ENCODE results near the gene PLCB4.

The PLCB4 gene

GRCh38 chr20:9332791-9333479 is 264.0 kb downstream of the PLCB4 start:
- H4K91ac ChIP-seq (ENCODE audit: low read depth, low read length): no peak overlapping the region

GRCh38 chr20:9334866-9335265 is 266.0 kb downstream of the PLCB4 start:
- DNase-seq: no peak
- Histone ChIP-seq H2BK5ac (ENCODE audit: low read depth, low read length, poor library complexity) (no peak overlapping the region), H3K27me3 (ENCODE audit: insufficient read depth, low read length) (no peaks in the 10 kb centered on the region), H2AK5ac (ENCODE audit: low read length) (no peak overlapping the region), H3K4me2 (ENCODE audit: low read length) (no peak overlapping the region), H2BK120ac (ENCODE audit: insufficient read depth, low read length, poor library complexity) (no peak overlapping the region), H3K14ac (ENCODE audit: low read length) (no peak overlapping the region), H3K36me3 (ENCODE audit: control insufficient read depth in 1 of 2, insufficient read depth in 2 of 2, low read length in 2 of 2) (no peaks in the 10 kb centered on the region), H3K79me2 (ENCODE audit: control insufficient read depth, insufficient read depth, low read length, poor library complexity) (no peaks in the 10 kb centered on the region), H3K4ac (ENCODE audit: low read depth, low read length) (no peak overlapping the region), H3K9me3 (ENCODE audit: insufficient read depth, low read depth, low read length) (no peaks in the 10 kb centered on the region), H3K4me1 (ENCODE audit: control insufficient read depth in 1 of 2, insufficient read depth in 2 of 2, low read length in 2 of 2) (peaks cover 0 to 2% of the 10 kb centered on the region in 2 experiments), H3K79me1 (ENCODE audit: low read length) (no peaks in the 10 kb centered on the region), H4K8ac (ENCODE audit: low read depth, low read length) (no peak overlapping the region), H3K18ac (ENCODE audit: low read length) (no peak overlapping the region), H3K23ac (ENCODE audit: low read length) (no peak overlapping the region), H4K91ac (ENCODE audit: low read depth, low read length) (no peak overlapping the region), H3K9ac (ENCODE audit: low read length) (no peak overlapping the region), H3K4me3 (ENCODE audit: low read depth, low read length) (no peak overlapping the region), H3K27ac (ENCODE audit: low read depth, low read length) (no peak overlapping the region), H2AFZ (ENCODE audit: insufficient read depth, low read length, poor library complexity) (no peak overlapping the region), H2BK12ac (ENCODE audit: low read length) (no peak overlapping the region), H4K12ac (ENCODE audit: low read depth, low read length) (no peak overlapping the region)
- no CpG with 5 or more reads among the region's 3 CpGs for WGBS (ENCODE audit: extremely low coverage, insufficient coverage, insufficient read length)

More at GRCh38 chr20:9332791-9333479, 264.0 kb downstream of the PLCB4 start:
- no peak for DNase-seq
- Histone ChIP-seq H2AK5ac (ENCODE audit: low read length) (no peak overlapping the region), H3K18ac (ENCODE audit: low read length) (no peak overlapping the region), H3K27ac (ENCODE audit: low read depth, low read length) (no peak overlapping the region), H3K79me2 (ENCODE audit: control insufficient read depth, insufficient read depth, low read length, poor library complexity) (no peaks in the 10 kb centered on the region), H3K9ac (ENCODE audit: low read length) (no peak overlapping the region), H3K4me2 (ENCODE audit: low read length) (no peak overlapping the region), H4K8ac (ENCODE audit: low read depth, low read length) (no peak overlapping the region), H3K4me3 (ENCODE audit: low read depth, low read length) (no peak overlapping the region), H2AFZ (ENCODE audit: insufficient read depth, low read length, poor library complexity) (no peak overlapping the region), H3K4ac (ENCODE audit: low read depth, low read length) (no peak overlapping the region), H2BK12ac (ENCODE audit: low read length) (no peak overlapping the region), H3K27me3 (ENCODE audit: insufficient read depth, low read length) (no peaks in the 10 kb centered on the region), H3K9me3 (ENCODE audit: insufficient read depth, low read depth, low read length) (no peaks in the 10 kb centered on the region), H3K23ac (ENCODE audit: low read length) (no peak overlapping the region), H4K12ac (ENCODE audit: low read depth, low read length) (no peak overlapping the region), H3K36me3 (ENCODE audit: control insufficient read depth in 1 of 2, insufficient read depth in 2 of 2, low read length in 2 of 2) (no peaks in the 10 kb centered on the region), H3K14ac (ENCODE audit: low read length) (no peak overlapping the region), H2BK5ac (ENCODE audit: low read depth, low read length, poor library complexity) (no peak overlapping the region), H3K4me1 (ENCODE audit: control insufficient read depth in 1 of 2, insufficient read depth in 2 of 2, low read length in 2 of 2) (peaks cover 2% of the 10 kb centered on the region in 2 experiments), H2BK120ac (ENCODE audit: insufficient read depth, low read length, poor library complexity) (no peak overlapping the region), H3K79me1 (ENCODE audit: low read length) (no peaks in the 10 kb centered on the region)
- WGBS (ENCODE audit: extremely low coverage, insufficient coverage, insufficient read length): no CpG with 5 or more reads among the region's 3 CpGs

- no peak overlapping the region for H3K4ac ChIP-seq (ENCODE audit: low read depth, low read length)
- H3K9me3 ChIP-seq (ENCODE audit: insufficient read depth, low read depth, low read length): no peaks in the 10 kb centered on the region
Observed at GRCh38 chr20:9338101-9338500, 269.2 kb downstream of the PLCB4 start.

GRCh38 chr20:9339708-9340107 is 270.8 kb downstream of the PLCB4 start:
- Histone ChIP-seq H3K79me2 (ENCODE audit: control insufficient read depth, insufficient read depth, low read length, poor library complexity) (no peaks in the 10 kb centered on the region), H2AFZ (ENCODE audit: insufficient read depth, low read length, poor library complexity) (no peak overlapping the region), H4K12ac (ENCODE audit: low read depth, low read length) (no peak overlapping the region), H3K27me3 (ENCODE audit: insufficient read depth, low read length) (no peaks in the 10 kb centered on the region), H2BK12ac (ENCODE audit: low read length) (no peak overlapping the region), H3K4ac (ENCODE audit: low read depth, low read length) (no peak overlapping the region), H3K9me3 (ENCODE audit: insufficient read depth, low read depth, low read length) (no peaks in the 10 kb centered on the region), H3K9ac (ENCODE audit: low read length) (no peak overlapping the region), H3K36me3 (ENCODE audit: control insufficient read depth in 1 of 2, insufficient read depth in 2 of 2, low read length in 2 of 2) (no peaks in the 10 kb centered on the region), H3K14ac (ENCODE audit: low read length) (no peak overlapping the region), H3K27ac (ENCODE audit: low read depth, low read length) (no peak overlapping the region), H3K18ac (ENCODE audit: low read length) (no peak overlapping the region), H3K79me1 (ENCODE audit: low read length) (no peaks in the 10 kb centered on the region), H3K23ac (ENCODE audit: low read length) (no peak overlapping the region), H4K91ac (ENCODE audit: low read depth, low read length) (no peak overlapping the region), H4K8ac (ENCODE audit: low read depth, low read length) (no peak overlapping the region), H3K4me1 (ENCODE audit: control insufficient read depth in 1 of 2, insufficient read depth in 2 of 2, low read length in 2 of 2) (no peaks in the 10 kb centered on the region), H2AK5ac (ENCODE audit: low read length) (no peak overlapping the region), H3K4me2 (ENCODE audit: low read length) (no peak overlapping the region), H3K4me3 (ENCODE audit: low read depth, low read length) (no peak overlapping the region), H2BK120ac (ENCODE audit: insufficient read depth, low read length, poor library complexity) (no peak overlapping the region), H2BK5ac (ENCODE audit: low read depth, low read length, poor library complexity) (no peak overlapping the region)
- DNase-seq: no peak
- no CpG with 5 or more reads among the region's 3 CpGs for WGBS (ENCODE audit: extremely low coverage, insufficient coverage, insufficient read length)

More at GRCh38 chr20:9338101-9338500, 269.2 kb downstream of the PLCB4 start:
- Histone ChIP-seq H3K18ac (ENCODE audit: low read length) (no peak overlapping the region), H2BK5ac (ENCODE audit: low read depth, low read length, poor library complexity) (no peak overlapping the region), H4K91ac (ENCODE audit: low read depth, low read length) (no peak overlapping the region), H3K36me3 (ENCODE audit: control insufficient read depth in 1 of 2, insufficient read depth in 2 of 2, low read length in 2 of 2) (no peaks in the 10 kb centered on the region), H2BK120ac (ENCODE audit: insufficient read depth, low read length, poor library complexity) (no peak overlapping the region), H4K12ac (ENCODE audit: low read depth, low read length) (no peak overlapping the region), H3K9ac (ENCODE audit: low read length) (no peak overlapping the region), H3K14ac (ENCODE audit: low read length) (no peak overlapping the region), H2AK5ac (ENCODE audit: low read length) (no peak overlapping the region), H3K79me1 (ENCODE audit: low read length) (no peaks in the 10 kb centered on the region), H2AFZ (ENCODE audit: insufficient read depth, low read length, poor library complexity) (no peak overlapping the region), H3K23ac (ENCODE audit: low read length) (no peak overlapping the region), H3K4me2 (ENCODE audit: low read length) (no peak overlapping the region), H4K8ac (ENCODE audit: low read depth, low read length) (no peak overlapping the region), H3K27ac (ENCODE audit: low read depth, low read length) (no peak overlapping the region), H2BK12ac (ENCODE audit: low read length) (no peak overlapping the region), H3K27me3 (ENCODE audit: insufficient read depth, low read length) (no peaks in the 10 kb centered on the region), H3K79me2 (ENCODE audit: control insufficient read depth, insufficient read depth, low read length, poor library complexity) (no peaks in the 10 kb centered on the region), H3K4me3 (ENCODE audit: low read depth, low read length) (no peak overlapping the region), H3K4me1 (ENCODE audit: control insufficient read depth in 1 of 2, insufficient read depth in 2 of 2, low read length in 2 of 2) (no peaks in the 10 kb centered on the region)
- DNase-seq: no peak
